Immature natural killer cell (primary cell): ENCODE results near the gene BOD1L1. TPM values are rescaled to one million over a fixed set of nuclear protein-coding genes. Genes with fewer than 3 reads are reported as not detected.

Source experiments
- DNase-seq, 3 donors: peaks; one replicate each; pipeline ENCODE4 v3.0.0; 2022; ENCODE audit warnings: mixed read lengths in 1 of 3
- H3K27ac Mint-ChIP-seq, 6 donors: one replicate each; pipeline ENCODE4 v1.8.0; 2020; ENCODE audit warnings: mixed read lengths in 6 of 6, mild to moderate bottlenecking in 5 of 6, inconsistent platforms in 4 of 6, moderate library complexity in 3 of 6
- H3K27me3 Mint-ChIP-seq, 3 donors: one replicate each; pipeline ENCODE4 v1.8.0; 2020 to 2021; ENCODE audit warnings: low read depth in 3 of 3, mild to moderate bottlenecking in 3 of 3, mixed read lengths in 3 of 3, moderate library complexity in 3 of 3, inconsistent platforms in 1 of 3
- H3K36me3 Mint-ChIP-seq, 3 donors: one replicate each; pipeline ENCODE4 v1.8.0; 2020; ENCODE audit warnings: mixed read lengths in 3 of 3, inconsistent platforms in 2 of 3, mild to moderate bottlenecking in 2 of 3
- H3K4me1 Mint-ChIP-seq, 2 donors: one replicate each; pipeline ENCODE4 v1.8.0; 2020; ENCODE audit warnings: inconsistent platforms in 2 of 2, mild to moderate bottlenecking in 2 of 2, mixed read lengths in 2 of 2, moderate library complexity in 1 of 2
- H3K4me3 Mint-ChIP-seq, 5 donors: one replicate each; pipeline ENCODE4 v1.8.0; 2020; ENCODE audit warnings: mild to moderate bottlenecking in 5 of 5, mixed read lengths in 5 of 5, inconsistent platforms in 3 of 5, moderate library complexity in 3 of 5
- H3K9me3 Mint-ChIP-seq, 6 donors: one replicate each; pipeline ENCODE4 v1.8.0; 2020; ENCODE audit warnings: mild to moderate bottlenecking in 6 of 6, mixed read lengths in 6 of 6, inconsistent platforms in 4 of 6, moderate library complexity in 3 of 6
- polyA plus RNA-seq, 3 donors: library from polyadenylated mRNA; unstranded; fragments of 300-500 nt; fragmentation: Illumina TruSeq; gene quantifications; one replicate each; pipeline ENCODE4 v1.2.3, GENCODE V29; 2021

The BOD1L1 gene
- polyA plus RNA-seq, 3 donors from 2014 or later: 0.63 to 6.3 (median 1.9) TPM

GRCh38 chr4:13529128-13529919 lies 98.2 kb downstream of the BOD1L1 start:
- DNase-seq: no peak
- Mint-ChIP-seq H3K27me3 (peaks cover 47 to 76% (median 75%) of the 10 kb centered on the region in 3 donors), H3K27ac (no peak overlapping the region), H3K9me3 (peaks cover 8 to 48% (median 17%) of the 10 kb centered on the region in 6 donors), H3K4me1 (peaks cover 32 to 38% of the 10 kb centered on the region in 2 donors), H3K4me3 (peak overlapping the region; percentile 68 to 78 (median 75)), H3K36me3 (peaks cover 0 to 11% (median 3%) of the 10 kb centered on the region in 3 donors)

- Mint-ChIP-seq H3K27ac (peak overlapping the region in 2 of 6 donors; percentile 22 to 62), H3K9me3 (peaks cover 3 to 43% (median 15%) of the 10 kb centered on the region in 6 donors), H3K4me3 (peak overlapping the region; percentile 68 to 78 (median 75)), H3K4me1 (peaks cover 32 to 38% of the 10 kb centered on the region in 2 donors), H3K27me3 (peaks cover 47 to 72% (median 72%) of the 10 kb centered on the region in 3 donors), H3K36me3 (peaks cover 0 to 8% (median 3%) of the 10 kb centered on the region in 3 donors)
- DNase-seq: no peak
These were observed 98.8 kb downstream of the BOD1L1 start for GRCh38 chr4:13528821-13529127.

- peak in 2 of 3 donors; percentile 32 to 34 for DNase-seq
- peaks cover 32 to 39% of the 10 kb centered on the region in 2 donors for H3K4me1 Mint-ChIP-seq
These were observed 99.3 kb downstream of the BOD1L1 start for GRCh38 chr4:13527981-13528820.

GRCh38 chr4:13527192-13527980 lies 100.1 kb downstream of the BOD1L1 start:
- H3K27me3 Mint-ChIP-seq: peaks cover 45 to 79% (median 69%) of the 10 kb centered on the region in 3 donors
- H3K36me3 Mint-ChIP-seq: peaks cover 0 to 8% (median 3%) of the 10 kb centered on the region in 3 donors
- H3K9me3 Mint-ChIP-seq: peaks cover 3 to 42% (median 15%) of the 10 kb centered on the region in 6 donors
- peak overlapping the region; percentile 68 to 79 (median 75) for H3K4me3 Mint-ChIP-seq
- H3K4me1 Mint-ChIP-seq: peaks cover 32 to 43% of the 10 kb centered on the region in 2 donors
- DNase-seq: peak in 2 of 3 donors; percentile 33 to 36
- no peak overlapping the region for H3K27ac Mint-ChIP-seq

More at GRCh38 chr4:13527981-13528820, 99.3 kb downstream of the BOD1L1 start:
- Mint-ChIP-seq H3K9me3 (peaks cover 3 to 42% (median 15%) of the 10 kb centered on the region in 6 donors), H3K4me3 (peak overlapping the region; percentile 68 to 78 (median 75)), H3K36me3 (peaks cover 0 to 8% (median 3%) of the 10 kb centered on the region in 3 donors), H3K27ac (peak overlapping the region in 2 of 6 donors; percentile 22 to 62), H3K27me3 (peaks cover 46 to 72% (median 70%) of the 10 kb centered on the region in 3 donors)

GRCh38 chr4:13526658-13527057 lies 100.9 kb downstream of the BOD1L1 start:
- peaks cover 3 to 40% (median 15%) of the 10 kb centered on the region in 6 donors for H3K9me3 Mint-ChIP-seq
- peak overlapping the region in 2 of 5 donors; percentile 68 to 76 for H3K4me3 Mint-ChIP-seq
- DNase-seq: no peak
- no peak overlapping the region for H3K27ac Mint-ChIP-seq
- H3K27me3 Mint-ChIP-seq: peaks cover 46 to 81% (median 69%) of the 10 kb centered on the region in 3 donors
- H3K4me1 Mint-ChIP-seq: peaks cover 35 to 42% of the 10 kb centered on the region in 2 donors
- H3K36me3 Mint-ChIP-seq: peaks cover 0 to 8% (median 3%) of the 10 kb centered on the region in 3 donors

- no peak for DNase-seq
- no peak overlapping the region for H3K27ac Mint-ChIP-seq
- H3K9me3 Mint-ChIP-seq: peaks cover 3 to 31% (median 13%) of the 10 kb centered on the region in 6 donors
- H3K4me1 Mint-ChIP-seq: peaks cover 29 to 33% of the 10 kb centered on the region in 2 donors
- H3K4me3 Mint-ChIP-seq: peak overlapping the region in 1 of 5 donors; percentile 20
- H3K27me3 Mint-ChIP-seq: peaks cover 39 to 75% (median 61%) of the 10 kb centered on the region in 3 donors
- peaks cover 0 to 8% (median 3%) of the 10 kb centered on the region in 3 donors for H3K36me3 Mint-ChIP-seq
These were observed 101.8 kb downstream of the BOD1L1 start for GRCh38 chr4:13525606-13526281.

GRCh38 chr4:13524504-13525243 lies 102.9 kb downstream of the BOD1L1 start:
- DNase-seq: no peak
- Mint-ChIP-seq H3K9me3 (peaks cover 3 to 29% (median 11%) of the 10 kb centered on the region in 6 donors), H3K36me3 (peaks cover 0 to 8% (median 3%) of the 10 kb centered on the region in 3 donors), H3K4me1 (peaks cover 25 to 31% of the 10 kb centered on the region in 2 donors), H3K27ac (no peak overlapping the region), H3K27me3 (peaks cover 33 to 73% (median 54%) of the 10 kb centered on the region in 3 donors), H3K4me3 (no peak overlapping the region)

GRCh38 chr4:13523591-13524503 lies 103.7 kb downstream of the BOD1L1 start:
- Mint-ChIP-seq H3K9me3 (peaks cover 3 to 24% (median 8%) of the 10 kb centered on the region in 6 donors), H3K4me1 (peaks cover 18 to 24% of the 10 kb centered on the region in 2 donors), H3K4me3 (peak overlapping the region in 1 of 5 donors; percentile 23), H3K36me3 (peaks cover 0 to 7% (median 2%) of the 10 kb centered on the region in 3 donors), H3K27ac (no peak overlapping the region), H3K27me3 (peaks cover 26 to 69% (median 51%) of the 10 kb centered on the region in 3 donors)
- DNase-seq: no peak

- Mint-ChIP-seq H3K4me3 (no peak overlapping the region), H3K36me3 (no peaks in the 10 kb centered on the region), H3K9me3 (peaks cover 0 to 16% (median 3%) of the 10 kb centered on the region in 6 donors), H3K27me3 (peaks cover 23 to 64% (median 44%) of the 10 kb centered on the region in 3 donors), H3K27ac (no peak overlapping the region), H3K4me1 (peaks cover 11 to 16% of the 10 kb centered on the region in 2 donors)
- no peak for DNase-seq
These were observed 104.4 kb downstream of the BOD1L1 start for GRCh38 chr4:13523105-13523477.

- Mint-ChIP-seq H3K27ac (no peak overlapping the region), H3K9me3 (peaks cover 0 to 14% (median 3%) of the 10 kb centered on the region in 6 donors), H3K4me3 (no peak overlapping the region), H3K36me3 (no peaks in the 10 kb centered on the region), H3K4me1 (peaks cover 7 to 12% of the 10 kb centered on the region in 2 donors), H3K27me3 (peaks cover 23 to 61% (median 41%) of the 10 kb centered on the region in 3 donors)
- no peak for DNase-seq
These were observed 105.0 kb downstream of the BOD1L1 start for GRCh38 chr4:13522282-13523104.
